H1 (cell line): Measurements from ENCODE around the gene OTP. TPM values are rescaled to one million over a fixed set of nuclear protein-coding genes. Genes with fewer than 3 reads are reported as not detected.

ENCODE experiments used
- CHD2 ChIP-seq: IDR thresholded peaks from 2 replicates; pipeline ENCODE4 v1.6.1; 2012; ENCODE audit warnings: low read length, improper control_type of control experiment
- JUND ChIP-seq: IDR thresholded peaks from 2 replicates; pipeline ENCODE4 v1.6.1; 2011; ENCODE audit warnings: mild to moderate bottlenecking, improper control_type of control experiment, low read length
- MAFK ChIP-seq: IDR thresholded peaks from 2 replicates; pipeline ENCODE4 v1.6.1; 2012; ENCODE audit warnings: low read depth, mild to moderate bottlenecking, improper control_type of control experiment, low read length
- SAP30 ChIP-seq: fragments of 300-600 bp; sonication (generic); IDR thresholded peaks from 2 replicates; pipeline ENCODE4 v1.7.1; 2012; ENCODE audit warnings: low read length, moderate library complexity, mild to moderate bottlenecking, inconsistent platforms; ENCODE audit not compliant: insufficient read depth, insufficient replicate concordance
- SP1 ChIP-seq: IDR thresholded peaks from 2 replicates; pipeline ENCODE4 v1.6.1; 2011; ENCODE audit warnings: low read depth, low read length
- polyA plus RNA-seq, 7 experiments: library from polyadenylated mRNA; depleted of rRNA in 3 of 7; stranded (reverse) in 5 of 7; unstranded in 2 of 7; fragments of >200 nt in 5 of 7; fragments of 200-250 nt in 2 of 7; gene quantifications; 1 replicate in 5 of 7; 2 replicates in 1 of 7; 4 replicates in 1 of 7; pipeline versions ENCODE4 v1.2.1 to v1.2.3, GENCODE V29; 2011 to 2013; ENCODE audit warnings: missing spikeins in 2 of 7, mixed read lengths in 2 of 7
- total RNA-seq: library from RNA; stranded (reverse); fragmentation: NEBNext Ultra II Directional; extraction: Animal tissue kit (Norgen Biotek cat#: 25700); gene quantifications from 2 replicates; pipeline ENCODE4 v1.2.1, GENCODE V29; 2021

Gene OTP
- total and polyA plus RNA-seq, 2 of the 8 experiments (the other 6 are each of a cell fraction or from before 2014, with no cell fraction given): not detected

DNA sequence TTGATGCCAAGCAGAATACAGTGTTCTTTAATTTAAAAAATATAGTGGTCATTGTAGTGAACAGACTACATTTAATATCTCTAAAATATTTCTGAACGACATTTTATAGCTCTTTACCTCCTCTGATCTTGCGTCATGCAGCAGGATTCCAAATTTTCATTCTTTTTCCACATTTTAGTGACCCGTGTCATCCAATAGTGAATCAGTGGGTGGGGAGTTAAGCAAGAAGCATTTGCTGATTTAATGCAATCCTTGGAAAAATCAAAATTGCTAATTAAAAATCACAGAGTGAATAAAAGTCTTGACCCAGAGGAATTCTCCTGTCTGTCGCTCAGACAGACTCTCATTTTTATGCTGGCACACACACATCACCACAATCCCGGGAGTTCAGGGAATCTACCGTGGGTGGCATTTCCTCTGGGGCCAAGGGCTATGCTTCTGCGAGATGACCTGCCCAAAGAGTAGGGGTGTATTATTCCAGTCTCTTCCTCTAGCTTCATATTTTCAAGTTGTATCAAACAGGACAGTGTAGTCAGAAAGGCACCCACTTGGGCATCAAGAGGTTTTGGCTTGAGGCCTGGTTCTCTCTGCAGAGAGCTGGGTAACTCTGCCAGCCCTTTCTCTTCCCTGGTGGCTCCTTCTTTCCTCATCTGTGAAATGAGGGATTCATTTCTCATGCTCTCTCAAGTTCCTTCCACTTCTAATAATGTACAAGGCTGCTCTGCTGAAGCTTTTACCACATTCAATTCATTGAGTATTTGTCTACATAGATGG lies 24.8 kb upstream of the OTP start (continued):
- no peak for TF ChIP-seq MAFK
- no peak for TF ChIP-seq SAP30
- no peak for TF ChIP-seq SP1
- TF ChIP-seq JUND: no peak
- no peak for TF ChIP-seq CHD2
